ENCODE data around the gene ASB2.

ASB2 gene

DNA sequence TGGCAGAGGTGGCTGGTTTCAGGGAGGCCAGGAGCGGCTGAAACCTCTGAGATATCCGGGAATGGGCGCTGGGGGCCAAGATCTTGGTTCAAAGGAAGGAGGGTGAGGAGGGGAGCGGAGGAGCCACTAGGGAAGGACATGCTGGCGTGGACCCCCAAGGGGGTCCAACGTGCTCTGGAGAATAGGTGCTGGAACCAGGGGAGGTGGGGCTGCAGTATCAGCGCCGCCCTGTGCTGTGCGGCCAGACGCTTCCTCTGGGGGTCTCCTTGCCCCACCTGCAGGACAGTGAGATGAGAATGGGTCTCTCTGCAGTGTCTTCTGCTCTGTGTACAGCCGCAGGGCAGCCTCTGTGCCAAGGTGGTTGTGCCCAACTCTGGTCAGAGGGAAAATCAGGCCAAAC, 46.7 kb downstream of the ASB2 start:
- TF ChIP-seq, protein P1, sequence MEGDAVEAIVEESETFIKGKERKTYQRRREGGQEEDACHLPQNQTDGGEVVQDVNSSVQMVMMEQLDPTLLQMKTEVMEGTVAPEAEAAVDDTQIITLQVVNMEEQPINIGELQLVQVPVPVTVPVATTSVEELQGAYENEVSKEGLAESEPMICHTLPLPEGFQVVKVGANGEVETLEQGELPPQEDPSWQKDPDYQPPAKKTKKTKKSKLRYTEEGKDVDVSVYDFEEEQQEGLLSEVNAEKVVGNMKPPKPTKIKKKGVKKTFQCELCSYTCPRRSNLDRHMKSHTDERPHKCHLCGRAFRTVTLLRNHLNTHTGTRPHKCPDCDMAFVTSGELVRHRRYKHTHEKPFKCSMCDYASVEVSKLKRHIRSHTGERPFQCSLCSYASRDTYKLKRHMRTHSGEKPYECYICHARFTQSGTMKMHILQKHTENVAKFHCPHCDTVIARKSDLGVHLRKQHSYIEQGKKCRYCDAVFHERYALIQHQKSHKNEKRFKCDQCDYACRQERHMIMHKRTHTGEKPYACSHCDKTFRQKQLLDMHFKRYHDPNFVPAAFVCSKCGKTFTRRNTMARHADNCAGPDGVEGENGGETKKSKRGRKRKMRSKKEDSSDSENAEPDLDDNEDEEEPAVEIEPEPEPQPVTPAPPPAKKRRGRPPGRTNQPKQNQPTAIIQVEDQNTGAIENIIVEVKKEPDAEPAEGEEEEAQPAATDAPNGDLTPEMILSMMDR (conservative IDR thresholded peaks at IDR 0.05): no peak
- no peak for TF ChIP-seq ZFX (IDR thresholded peaks at IDR 0.05)
- no peak overlapping the region for H3K27ac ChIP-seq

DNA sequence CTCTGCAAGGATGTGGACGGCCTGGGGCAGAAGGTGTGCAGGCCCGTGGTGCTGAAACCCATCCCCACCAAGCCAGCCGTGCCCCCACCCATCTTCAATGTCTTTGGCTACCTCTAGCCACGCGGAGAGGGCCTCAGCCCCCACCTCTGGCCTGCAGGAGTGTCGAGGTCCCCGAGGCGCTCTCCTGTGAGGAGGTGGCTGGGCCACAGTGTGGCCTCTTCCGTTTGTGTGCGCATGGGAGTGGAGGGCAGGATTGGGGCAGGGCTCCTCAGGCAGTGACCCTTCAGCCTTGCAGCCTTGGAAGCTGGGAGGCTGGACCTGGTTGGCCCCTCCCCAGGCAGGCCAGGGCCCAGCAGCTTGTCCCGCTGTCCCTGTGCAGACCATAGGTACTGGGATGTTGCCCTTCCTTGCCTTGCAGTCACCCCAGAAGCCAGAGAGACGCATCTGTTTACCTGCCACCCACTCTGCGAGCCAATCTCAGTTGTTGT, 47.3 kb downstream of the ASB2 start:
- no peak for TF ChIP-seq ZFX (IDR thresholded peaks at IDR 0.05)
- TF ChIP-seq, protein P1 (conservative IDR thresholded peaks at IDR 0.05): no peak
- no peak overlapping the region for H3K27ac ChIP-seq

DNA sequence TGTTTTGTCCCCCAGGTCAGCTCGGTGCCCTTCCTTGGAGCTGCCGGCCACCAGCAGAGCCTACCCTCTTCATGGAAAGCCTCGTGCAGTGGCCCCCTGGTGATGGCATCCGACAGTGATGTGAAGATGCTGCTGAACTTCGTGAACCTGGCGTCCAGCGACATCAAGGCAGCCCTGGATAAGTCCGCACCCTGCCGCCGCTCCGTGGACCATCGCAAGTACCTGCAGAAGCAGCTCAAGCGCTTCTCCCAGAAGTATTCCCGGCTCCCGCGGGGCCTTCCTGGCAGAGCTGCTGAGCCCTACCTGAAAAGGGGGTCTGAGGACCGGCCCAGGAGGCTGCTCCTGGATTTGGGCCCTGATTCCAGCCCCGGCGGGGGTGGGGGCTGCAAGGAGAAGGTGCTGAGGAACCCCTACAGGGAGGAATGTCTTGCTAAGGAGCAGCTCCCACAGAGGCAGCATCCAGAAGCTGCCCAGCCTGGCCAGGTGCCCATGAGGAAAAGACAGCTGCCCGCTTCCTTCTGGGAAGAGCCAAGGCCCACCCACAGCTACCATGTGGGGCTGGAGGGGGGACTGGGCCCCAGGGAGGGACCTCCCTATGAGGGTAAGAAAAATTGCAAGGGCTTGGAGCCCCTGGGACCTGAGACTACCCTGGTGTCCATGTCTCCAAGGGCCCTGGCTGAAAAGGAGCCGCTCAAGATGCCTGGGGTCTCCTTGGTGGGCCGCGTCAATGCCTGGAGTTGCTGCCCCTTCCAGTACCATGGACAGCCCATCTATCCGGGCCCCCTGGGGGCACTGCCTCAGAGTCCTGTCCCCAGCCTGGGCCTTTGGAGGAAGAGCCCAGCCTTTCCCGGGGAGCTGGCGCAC, 48.0 kb downstream of the ASB2 start:
- TF ChIP-seq ZFX (IDR thresholded peaks at IDR 0.05): no peak
- TF ChIP-seq, protein P1 (conservative IDR thresholded peaks at IDR 0.05): no peak
- H3K27ac ChIP-seq: no peak overlapping the region

DNA sequence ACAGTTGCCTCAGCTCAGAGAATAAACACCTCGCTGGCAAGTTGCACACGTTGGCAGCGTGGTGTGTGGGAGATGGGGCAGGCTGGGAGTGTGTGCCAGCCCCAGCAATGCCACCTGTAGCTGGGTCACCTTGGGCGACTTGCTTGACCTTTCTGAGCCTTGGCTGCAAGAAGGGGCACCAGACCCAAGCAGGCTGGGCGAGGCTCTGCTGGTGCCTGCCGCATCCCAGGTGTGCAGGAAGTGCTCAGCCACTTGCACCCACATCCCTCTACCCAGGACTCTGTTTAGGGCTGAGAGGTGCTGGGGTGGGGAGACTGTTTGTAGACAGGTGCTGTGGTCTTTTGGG, 48.6 kb downstream of the ASB2 start:
- H3K27ac ChIP-seq: no peak overlapping the region
- TF ChIP-seq ZFX (IDR thresholded peaks at IDR 0.05): no peak
- TF ChIP-seq, protein P1 (conservative IDR thresholded peaks at IDR 0.05): no peak

DNA sequence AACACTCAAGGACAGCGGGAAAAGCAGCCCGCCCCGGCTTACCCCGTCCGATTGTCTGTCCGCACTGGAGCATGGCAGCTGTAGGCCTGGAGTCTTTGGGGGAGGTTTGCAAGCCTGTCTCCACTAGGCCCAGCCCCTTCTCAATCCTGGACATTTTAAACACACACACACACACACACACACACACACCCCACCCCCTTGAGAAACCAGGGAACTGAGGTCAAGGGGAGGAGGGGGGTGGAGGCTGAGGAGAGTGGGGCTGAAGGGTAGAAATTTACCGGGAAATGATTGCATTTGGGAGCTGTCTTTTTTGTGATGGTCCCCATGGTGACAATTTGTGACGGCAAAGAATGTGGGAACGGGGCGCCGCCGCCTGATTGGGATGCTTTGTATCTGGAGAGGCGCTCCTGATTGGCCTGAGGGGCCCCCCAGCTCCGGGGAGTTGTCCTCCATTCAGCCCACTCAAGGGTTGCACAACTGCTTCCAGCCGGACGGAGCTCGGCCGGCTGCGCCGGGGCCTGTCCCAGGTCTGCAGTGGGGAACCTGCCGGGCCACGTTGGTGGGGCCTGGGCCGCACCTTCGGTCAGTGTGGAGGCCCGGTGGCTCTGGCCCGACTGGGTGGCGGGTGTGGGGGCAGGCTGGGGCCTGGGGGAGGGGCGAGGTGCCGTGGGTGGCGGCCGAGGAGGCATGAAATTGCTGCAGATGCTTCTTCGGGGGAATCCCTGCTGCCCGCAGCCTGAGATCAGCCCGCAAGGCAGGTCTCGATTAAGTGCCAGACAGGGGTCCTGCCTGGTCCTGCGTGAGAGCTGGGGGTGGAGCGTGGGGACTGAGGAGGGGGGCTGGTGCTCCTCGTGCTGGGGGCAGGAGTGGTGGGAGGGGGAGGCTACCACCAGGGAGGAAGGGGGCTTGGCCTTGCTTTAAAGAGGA, 49.2 kb downstream of the ASB2 start, which contains the start of gene FAM181A:
Gene FAM181A (plus strand): TSS at position 472 of the 927 bp plus-strand sequence. CDS start 942 bp downstream, outside the sequence.
- TF ChIP-seq ZFX (IDR thresholded peaks at IDR 0.05): no peak
- no peak within 1 kb of the TSS for H3K27ac ChIP-seq

DNA sequence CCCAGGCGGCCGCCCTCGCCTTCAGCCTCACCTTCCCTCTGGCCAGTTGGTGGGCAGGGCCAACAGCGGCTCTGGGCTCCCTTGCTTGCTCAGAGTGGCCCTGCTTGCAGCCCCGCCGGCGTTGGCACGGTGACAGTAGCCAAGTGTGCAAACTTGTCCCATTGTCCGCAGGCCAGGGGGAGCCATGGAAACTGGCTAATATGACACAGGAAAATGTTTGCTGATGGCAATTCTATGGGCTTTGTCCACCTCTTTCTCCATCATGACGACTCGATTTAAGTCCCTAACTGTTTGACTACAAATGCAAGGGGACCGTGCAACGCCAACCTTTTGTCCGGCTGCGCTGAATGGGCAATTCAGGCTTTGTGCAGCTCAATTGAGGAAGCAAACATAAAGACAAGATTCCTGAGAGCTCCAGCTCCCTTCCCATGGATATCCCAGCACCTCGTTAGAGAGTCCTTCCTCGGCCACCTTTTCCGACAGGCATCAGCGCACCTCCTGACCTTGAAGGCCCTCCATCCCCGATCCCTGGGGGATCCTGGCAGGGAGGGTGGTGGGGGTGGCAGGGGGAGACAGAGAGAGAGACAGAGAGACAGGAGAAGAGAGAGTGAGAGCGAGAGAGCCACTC, 50.0 kb downstream of the ASB2 start:
- TF ChIP-seq, protein P1 (conservative IDR thresholded peaks at IDR 0.05): no peak
- TF ChIP-seq ZFX (IDR thresholded peaks at IDR 0.05): no peak
- no peak overlapping the region for H3K27ac ChIP-seq

DNA sequence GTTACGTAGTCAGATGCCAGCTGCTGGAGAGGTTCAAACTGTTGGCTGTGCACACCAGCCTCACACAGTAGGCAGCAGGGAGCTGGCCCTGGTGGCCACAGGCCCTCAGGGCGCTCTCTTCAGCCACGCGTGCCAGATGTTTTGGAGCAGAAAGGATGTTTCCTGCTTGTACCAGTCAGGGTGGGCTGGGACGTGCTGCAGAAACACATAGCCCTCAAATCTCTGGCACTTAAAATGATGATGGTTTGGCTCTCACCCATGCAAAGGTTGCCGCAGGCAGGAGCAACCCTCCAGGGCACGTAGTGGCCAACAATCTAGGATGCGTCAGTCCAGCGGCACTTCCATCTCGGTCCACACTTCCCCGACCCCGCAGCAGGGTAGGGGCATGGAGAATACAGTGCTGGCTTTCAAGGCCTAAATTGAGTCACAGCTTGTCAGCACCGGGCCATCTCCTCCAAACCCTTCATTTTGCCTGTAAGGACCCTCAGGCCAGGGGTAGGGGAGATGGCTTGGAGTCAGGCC, 50.9 kb downstream of the ASB2 start:
- no peak overlapping the region for H3K27ac ChIP-seq
- TF ChIP-seq, protein P1 (conservative IDR thresholded peaks at IDR 0.05): no peak
